H9 (cell line): ENCODE measurements around the gene SRRM2. TPM values are rescaled to one million over a fixed set of nuclear protein-coding genes. Genes with fewer than 3 reads are reported as not detected.

Source experiments
- DNase-seq: peaks from one replicate; pipeline ENCODE4 v3.0.0-alpha.2; 2017
- H2AFZ ChIP-seq: one replicate; pipeline ENCODE4 v1.6.1; 2013; ENCODE audit warnings: mild to moderate bottlenecking, low read length, control low read depth, moderate library complexity
- H2AK5ac ChIP-seq: 2 replicates; pipeline ENCODE4 v1.6.1; 2013; ENCODE audit warnings: low read length, control low read depth, mixed read lengths; ENCODE audit not compliant: insufficient read length
- H2BK120ac ChIP-seq: one replicate; pipeline ENCODE4 v1.6.1; 2013; ENCODE audit warnings: low read depth, mild to moderate bottlenecking, low read length, control low read depth, inconsistent platforms; ENCODE audit not compliant: poor library complexity, severe bottlenecking
- H2BK12ac ChIP-seq: 2 replicates; pipeline ENCODE4 v1.6.1; 2013; ENCODE audit warnings: low read length, control low read depth, mixed read lengths, low read depth; ENCODE audit not compliant: insufficient read length
- H2BK15ac ChIP-seq: 2 replicates; pipeline ENCODE4 v1.6.1; 2013; ENCODE audit warnings: low read depth, low read length, control low read depth
- H2BK20ac ChIP-seq: one replicate; pipeline ENCODE4 v1.6.1; 2013; ENCODE audit warnings: low read depth, mild to moderate bottlenecking, low read length, control low read depth, inconsistent platforms; ENCODE audit not compliant: poor library complexity, severe bottlenecking
- H2BK5ac ChIP-seq: 2 replicates; pipeline ENCODE4 v1.6.1; 2013; ENCODE audit warnings: low read length, control low read depth, mixed read lengths; ENCODE audit not compliant: insufficient read length
- H3K14ac ChIP-seq: 2 replicates; pipeline ENCODE4 v1.6.1; 2013; ENCODE audit warnings: low read length, control low read depth; ENCODE audit not compliant: insufficient read depth
- H3K18ac ChIP-seq: 2 replicates; pipeline ENCODE4 v1.6.1; 2013; ENCODE audit warnings: low read depth, mild to moderate bottlenecking, mixed read lengths, low read length, control low read depth; ENCODE audit not compliant: insufficient read length
- H3K23ac ChIP-seq: 2 replicates; pipeline ENCODE4 v1.6.1; 2013; ENCODE audit warnings: low read length, control low read depth, mixed read lengths, low read depth; ENCODE audit not compliant: insufficient read length
- H3K23me2 ChIP-seq: 2 replicates; pipeline ENCODE4 v1.6.1; 2013; ENCODE audit warnings: low read depth, mild to moderate bottlenecking, mixed read lengths, low read length, control low read depth; ENCODE audit not compliant: insufficient read length, poor library complexity, severe bottlenecking
- H3K27ac ChIP-seq: 2 replicates; pipeline ENCODE4 v1.5.1; 2013; ENCODE audit warnings: low read length, control low read depth, mixed read lengths, low read depth; ENCODE audit not compliant: insufficient read length
- H3K27me3 ChIP-seq: 2 replicates; pipeline ENCODE4 v1.6.1; 2013; ENCODE audit warnings: low read length, control low read depth, inconsistent platforms; ENCODE audit not compliant: insufficient read depth
- H3K4ac ChIP-seq: 2 replicates; pipeline ENCODE4 v1.6.1; 2013; ENCODE audit warnings: low read depth, mild to moderate bottlenecking, control low read depth, inconsistent platforms, low read length, moderate library complexity
- H3K4me1 ChIP-seq: 2 replicates; pipeline ENCODE4 v1.6.1; 2013; ENCODE audit warnings: low read length, control low read depth, inconsistent platforms; ENCODE audit not compliant: insufficient read depth
- H3K4me2 ChIP-seq: 2 replicates; pipeline ENCODE4 v1.6.1; 2013; ENCODE audit warnings: low read length, control low read depth, mixed read lengths; ENCODE audit not compliant: insufficient read length, insufficient read depth
- H3K56ac ChIP-seq: 2 replicates; pipeline ENCODE4 v1.6.1; 2013; ENCODE audit warnings: low read depth, mild to moderate bottlenecking, mixed read lengths, low read length, control low read depth; ENCODE audit not compliant: insufficient read length
- H3K79me1 ChIP-seq: 2 replicates; pipeline ENCODE4 v1.6.1; 2013; ENCODE audit warnings: low read depth, mild to moderate bottlenecking, moderate library complexity, low read length, control low read depth, inconsistent platforms; ENCODE audit not compliant: insufficient read depth, poor library complexity, severe bottlenecking
- H3K79me2 ChIP-seq: 2 replicates; pipeline ENCODE4 v1.6.1; 2013; ENCODE audit warnings: low read length, control low read depth, inconsistent platforms; ENCODE audit not compliant: insufficient read depth
- H3K9ac ChIP-seq: 2 replicates; pipeline ENCODE4 v1.6.1; 2013; ENCODE audit warnings: low read length, control low read depth, mixed read lengths; ENCODE audit not compliant: insufficient read length; ENCODE audit errors: extremely low read depth
- H3K9me3 ChIP-seq: one replicate; pipeline ENCODE4 v1.6.1; 2013; ENCODE audit warnings: low read depth, low read length, inconsistent platforms; ENCODE audit not compliant: control insufficient read depth
- H3T11ph ChIP-seq: one replicate; pipeline ENCODE4 v1.6.1; 2013; ENCODE audit warnings: mild to moderate bottlenecking, low read length, control low read depth, inconsistent platforms
- H4K20me1 ChIP-seq: one replicate; pipeline ENCODE4 v1.6.1; 2013; ENCODE audit not compliant: control insufficient read depth, insufficient read length, insufficient read depth
- H4K5ac ChIP-seq: 2 replicates; pipeline ENCODE4 v1.6.1; 2013; ENCODE audit warnings: low read depth, mild to moderate bottlenecking, mixed read lengths, low read length, control low read depth; ENCODE audit not compliant: insufficient read length
- H4K8ac ChIP-seq: replicated peaks from 2 replicates; pipeline ENCODE4 v1.6.1; 2013; ENCODE audit warnings: low read length, control low read depth, mixed read lengths, low read depth; ENCODE audit not compliant: insufficient read length
- H4K91ac ChIP-seq: 2 replicates; pipeline ENCODE4 v1.6.1; 2013; ENCODE audit warnings: low read depth, mild to moderate bottlenecking, moderate library complexity, mixed read lengths, low read length, control low read depth; ENCODE audit not compliant: insufficient read length
- H3K27ac Mint-ChIP-seq, 3 experiments: 2 replicates in 2 of 3; 3 replicates in 1 of 3; pipeline ENCODE4 v1.8.0; 2020 to 2021; ENCODE audit warnings: mixed read lengths in 3 of 3, mild to moderate bottlenecking in 1 of 3, moderate library complexity in 1 of 3
- H3K27me3 Mint-ChIP-seq: 2 replicates; pipeline ENCODE4 v1.8.0; 2021; ENCODE audit warnings: low read depth, mild to moderate bottlenecking, moderate library complexity, mixed read lengths
- H3K36me3 Mint-ChIP-seq, 3 experiments: 2 replicates in 2 of 3; 3 replicates in 1 of 3; pipeline ENCODE4 v1.8.0; 2020 to 2021; ENCODE audit warnings: low read depth in 3 of 3, mixed read lengths in 3 of 3; ENCODE audit not compliant: insufficient read depth in 1 of 3
- H3K4me1 Mint-ChIP-seq, 2 experiments: 2 replicates each; pipeline ENCODE4 v1.8.0; 2020; ENCODE audit warnings: mixed read lengths in 2 of 2
- H3K4me3 Mint-ChIP-seq, 2 experiments: 2 replicates in 1 of 2; 3 replicates in 1 of 2; pipeline ENCODE4 v1.8.0; 2020 to 2021; ENCODE audit warnings: mild to moderate bottlenecking in 2 of 2, mixed read lengths in 2 of 2, moderate library complexity in 1 of 2
- H3K9me3 Mint-ChIP-seq, 2 experiments: 2 replicates in 1 of 2; 3 replicates in 1 of 2; pipeline ENCODE4 v1.8.0; 2020; ENCODE audit warnings: mild to moderate bottlenecking in 2 of 2, mixed read lengths in 2 of 2, moderate library complexity in 1 of 2
- CTCF ChIP-seq: fragments of 200-600 bp; sonication (generic); conservative IDR thresholded peaks from 3 replicates; pipeline ENCODE4 v1.8.0; 2021; ENCODE audit warnings: antibody characterized with exemption, mild to moderate bottlenecking
- WGBS: extraction: QIAGEN DNeasy Blood & Tissue Kit; methylation state at CpG from one replicate; pipeline ENCODE4 v1.1.7; 2013; ENCODE audit warnings: missing lambda C conversion rate, low lambda C conversion rate, mixed read lengths; ENCODE audit not compliant: insufficient read length; ENCODE audit errors: extremely low coverage; 5-methylcytosine and 5-hydroxymethylcytosine counted together
- total RNA-seq: library from RNA; stranded (reverse); gene quantifications from 2 replicates; pipeline ENCODE4 v1.2.1, GENCODE V29; 2021

Gene SRRM2
- total RNA-seq, 1 experiment from 2014 or later, result 694 TPM

- H3K27ac Mint-ChIP-seq, result no peak overlapping the region
- no peaks in the 10 kb centered on the region for H3K9me3 ChIP-seq
- no CpG with 5 or more reads among the region's 7 CpGs for WGBS
- H4K8ac ChIP-seq, result no peak overlapping the region
- no peak overlapping the region for H2AFZ ChIP-seq
- H3K36me3 Mint-ChIP-seq, result no peaks in the 10 kb centered on the region
- no peak overlapping the region for H2AK5ac ChIP-seq
- no peak overlapping the region for H4K5ac ChIP-seq
- peaks cover 2% of the 10 kb centered on the region for H3K27me3 Mint-ChIP-seq
- H2BK120ac ChIP-seq, result no peak overlapping the region
- H2BK15ac ChIP-seq, result no peak overlapping the region
- H2BK12ac ChIP-seq, result no peak overlapping the region
- no peak overlapping the region for H3K4ac ChIP-seq
- no peak overlapping the region for H3K23ac ChIP-seq
- H3K14ac ChIP-seq, result no peak overlapping the region
- no peak overlapping the region for H3K18ac ChIP-seq
- no peak overlapping the region for H3K56ac ChIP-seq
- H4K20me1 ChIP-seq, result no peaks in the 10 kb centered on the region
- H3K23me2 ChIP-seq, result no peaks in the 10 kb centered on the region
- no peak overlapping the region for H3K4me2 ChIP-seq
- H2BK5ac ChIP-seq, result no peak overlapping the region
- no peaks in the 10 kb centered on the region for H3K79me1 ChIP-seq
- H3K4me1 Mint-ChIP-seq, result no peaks in the 10 kb centered on the region
- no peak overlapping the region for H2BK20ac ChIP-seq
- H3K4me1 ChIP-seq, result no peaks in the 10 kb centered on the region
- H3K4me3 Mint-ChIP-seq, result no peak overlapping the region
- H4K91ac ChIP-seq, result no peak overlapping the region
- no peak overlapping the region for H3T11ph ChIP-seq
- H3K27ac ChIP-seq, result no peak overlapping the region
- no peaks in the 10 kb centered on the region for H3K79me2 ChIP-seq
- no peak for DNase-seq
- H3K27me3 ChIP-seq, result no peaks in the 10 kb centered on the region
- no peak overlapping the region for H3K9ac ChIP-seq
- H3K9me3 Mint-ChIP-seq, result no peaks in the 10 kb centered on the region
- TF ChIP-seq CTCF, result no peak
These were observed 24.4 kb upstream of the SRRM2 start for GRCh38 chr16:2728034-2728433.
